ENCODE measurements around the gene HMGCR.

HMGCR gene

DNA sequence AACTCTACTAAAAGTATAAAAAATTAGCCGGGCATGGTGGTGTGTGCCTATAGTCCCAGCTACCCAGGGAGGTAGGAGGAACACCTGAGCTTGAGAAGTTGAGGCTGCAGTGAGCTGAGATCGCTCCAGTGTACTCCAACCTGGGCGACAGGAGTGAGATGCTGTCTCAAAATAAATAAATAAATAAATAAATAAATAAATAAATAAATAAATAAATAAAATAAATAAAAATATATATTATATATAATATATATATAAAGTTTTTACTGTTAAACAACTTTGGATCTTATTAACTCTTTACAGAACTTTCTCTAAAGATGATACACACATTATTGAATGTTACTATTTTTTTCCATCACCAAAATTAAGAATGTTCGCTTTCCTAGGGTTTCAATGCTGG is 38.4 kb downstream of the HMGCR start:
- no peak for DNase-seq (ENCODE audit: low read depth)
- H3K4me3 ChIP-seq (ENCODE audit: low read length) = no peak overlapping the region
- TF ChIP-seq, protein P1, sequence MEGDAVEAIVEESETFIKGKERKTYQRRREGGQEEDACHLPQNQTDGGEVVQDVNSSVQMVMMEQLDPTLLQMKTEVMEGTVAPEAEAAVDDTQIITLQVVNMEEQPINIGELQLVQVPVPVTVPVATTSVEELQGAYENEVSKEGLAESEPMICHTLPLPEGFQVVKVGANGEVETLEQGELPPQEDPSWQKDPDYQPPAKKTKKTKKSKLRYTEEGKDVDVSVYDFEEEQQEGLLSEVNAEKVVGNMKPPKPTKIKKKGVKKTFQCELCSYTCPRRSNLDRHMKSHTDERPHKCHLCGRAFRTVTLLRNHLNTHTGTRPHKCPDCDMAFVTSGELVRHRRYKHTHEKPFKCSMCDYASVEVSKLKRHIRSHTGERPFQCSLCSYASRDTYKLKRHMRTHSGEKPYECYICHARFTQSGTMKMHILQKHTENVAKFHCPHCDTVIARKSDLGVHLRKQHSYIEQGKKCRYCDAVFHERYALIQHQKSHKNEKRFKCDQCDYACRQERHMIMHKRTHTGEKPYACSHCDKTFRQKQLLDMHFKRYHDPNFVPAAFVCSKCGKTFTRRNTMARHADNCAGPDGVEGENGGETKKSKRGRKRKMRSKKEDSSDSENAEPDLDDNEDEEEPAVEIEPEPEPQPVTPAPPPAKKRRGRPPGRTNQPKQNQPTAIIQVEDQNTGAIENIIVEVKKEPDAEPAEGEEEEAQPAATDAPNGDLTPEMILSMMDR (IDR thresholded peaks at IDR 0.05; ENCODE audit: insufficient read depth, low read depth, low read length, missing control alignments) = no peak

DNA sequence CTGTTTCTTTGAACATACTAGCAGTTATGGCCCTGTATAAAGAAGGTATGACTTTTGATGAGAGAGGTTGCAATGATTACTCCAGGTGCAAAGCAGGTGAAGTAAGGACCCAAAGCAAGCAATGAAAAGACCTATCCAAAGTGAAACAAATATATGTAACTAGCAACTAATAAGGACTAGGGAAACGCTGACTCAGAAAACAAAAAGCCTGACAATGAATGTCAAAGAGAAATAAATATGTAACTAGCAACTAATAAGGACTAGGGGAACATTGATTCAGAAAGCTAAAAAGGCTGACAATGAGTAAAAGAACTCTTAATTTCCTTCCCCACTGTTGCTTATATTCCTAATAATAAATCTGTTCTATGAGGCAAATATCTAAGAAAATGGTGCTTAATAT is 43.1 kb downstream of the HMGCR start:
- H3K4me3 ChIP-seq (ENCODE audit: low read length) = no peak overlapping the region
- TF ChIP-seq, protein P1 (IDR thresholded peaks at IDR 0.05; ENCODE audit: insufficient read depth, low read depth, low read length, missing control alignments) = no peak
- no peak for DNase-seq (ENCODE audit: low read depth)

DNA sequence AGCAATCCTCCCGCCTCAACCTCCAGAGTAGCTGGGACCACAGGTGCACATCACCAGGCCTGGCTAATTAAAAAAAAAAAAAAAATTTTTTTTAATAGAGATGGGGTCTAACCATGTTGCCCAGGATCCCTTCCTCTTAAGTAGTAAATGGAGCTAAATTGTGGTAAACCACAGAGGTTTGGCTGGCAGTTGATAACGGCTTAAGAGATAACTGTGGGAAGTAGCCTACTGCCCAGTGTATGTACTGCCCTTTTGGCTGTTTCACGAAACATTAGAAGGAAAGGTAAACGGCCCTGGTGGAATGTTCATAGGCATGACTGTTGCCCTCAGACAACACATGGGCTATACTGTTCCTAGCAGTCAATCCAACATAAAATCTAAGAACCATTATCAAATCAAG is 44.4 kb downstream of the HMGCR start:
- DNase-seq (ENCODE audit: low read depth) = no peak
- TF ChIP-seq, protein P1 (IDR thresholded peaks at IDR 0.05; ENCODE audit: insufficient read depth, low read depth, low read length, missing control alignments) = no peak
- H3K4me3 ChIP-seq (ENCODE audit: low read length) = no peak overlapping the region

DNA sequence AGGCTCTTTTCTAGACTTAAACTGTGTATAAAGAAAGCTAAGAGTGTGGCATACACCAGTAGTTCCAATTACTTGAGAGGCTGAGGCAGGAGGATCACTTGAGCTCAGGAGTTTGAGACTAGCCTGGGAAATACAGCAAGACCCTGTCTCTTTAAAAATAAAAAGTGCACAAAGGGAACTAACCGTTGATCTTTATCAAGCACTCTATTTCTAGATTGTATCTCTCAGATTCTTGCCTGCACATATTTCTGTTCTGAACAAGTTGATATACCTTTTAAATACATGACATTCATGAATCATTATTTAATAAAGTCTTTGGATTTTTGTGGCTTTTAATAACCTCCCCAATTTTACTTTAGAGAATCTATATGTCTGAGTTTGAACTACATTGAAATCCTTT is 47.2 kb downstream of the HMGCR start:
- DNase-seq (ENCODE audit: low read depth) = no peak
- TF ChIP-seq, protein P1 (IDR thresholded peaks at IDR 0.05; ENCODE audit: insufficient read depth, low read depth, low read length, missing control alignments) = no peak
- H3K4me3 ChIP-seq (ENCODE audit: low read length) = no peak overlapping the region

DNA sequence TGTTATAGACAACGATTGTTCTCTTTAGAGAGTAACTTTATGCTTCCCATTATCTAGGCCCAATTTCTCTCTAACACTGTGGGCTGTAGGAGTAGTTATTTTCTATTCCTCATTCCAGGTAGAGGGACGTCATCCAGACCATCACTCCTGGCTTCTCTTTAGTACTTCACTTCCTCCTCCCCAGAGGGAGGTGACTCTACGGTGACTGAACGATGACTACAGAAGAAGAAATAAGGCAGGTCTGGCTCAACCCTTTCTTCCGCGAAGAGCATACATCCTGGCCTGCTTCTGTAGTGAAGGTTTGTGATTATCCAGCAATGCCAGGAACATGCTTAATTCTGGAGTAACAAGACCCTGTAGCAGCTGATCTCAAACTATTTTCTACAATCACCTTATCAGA is 50.8 kb downstream of the HMGCR start:
- TF ChIP-seq, protein P1 (IDR thresholded peaks at IDR 0.05; ENCODE audit: insufficient read depth, low read depth, low read length, missing control alignments) = no peak
- DNase-seq (ENCODE audit: low read depth) = peak; percentile 62
- no peak overlapping the region for H3K4me3 ChIP-seq (ENCODE audit: low read length)

DNA sequence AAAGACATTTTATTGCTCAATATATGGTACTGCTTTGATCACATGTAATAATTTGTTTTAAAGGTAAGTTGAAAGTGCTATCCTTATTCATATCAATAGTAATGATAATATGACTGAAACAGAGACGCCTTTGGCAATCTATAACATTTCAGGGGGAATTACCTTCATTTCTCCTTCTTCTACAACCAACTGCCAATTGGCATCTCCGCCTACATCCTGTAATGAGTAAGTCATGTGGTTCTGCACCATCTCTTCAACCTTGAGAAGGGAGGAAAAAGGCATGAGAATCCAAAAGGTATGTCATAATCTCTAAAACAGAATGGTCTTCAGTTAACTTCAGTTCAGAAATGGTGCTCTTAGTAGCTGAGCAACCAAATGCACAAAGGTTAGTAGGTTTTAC is 52.4 kb downstream of the HMGCR start:
- TF ChIP-seq, protein P1 (IDR thresholded peaks at IDR 0.05; ENCODE audit: insufficient read depth, low read depth, low read length, missing control alignments) = no peak
- no peak for DNase-seq (ENCODE audit: low read depth)
- no peak overlapping the region for H3K4me3 ChIP-seq (ENCODE audit: low read length)

DNA sequence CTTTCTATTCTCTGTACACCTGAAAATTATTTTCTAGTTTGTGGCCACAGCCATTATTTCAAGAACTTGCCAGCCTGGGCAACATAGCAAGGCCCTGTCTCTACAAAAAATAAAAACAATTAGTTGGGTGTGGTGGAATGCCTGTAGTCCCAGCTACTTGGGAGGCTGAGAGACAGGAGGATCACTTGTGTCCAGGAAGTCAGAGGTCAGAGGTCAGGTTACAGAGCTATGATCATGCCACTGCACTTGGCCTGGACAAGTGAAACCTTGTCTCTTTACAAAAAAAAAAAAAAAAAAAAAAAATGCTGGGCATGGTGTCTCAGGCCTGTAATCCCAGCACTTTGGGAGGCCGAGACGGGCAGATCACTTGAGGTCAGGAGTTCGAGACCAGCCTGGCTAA is 58.3 kb downstream of the HMGCR start:
- no peak for DNase-seq (ENCODE audit: low read depth)
- TF ChIP-seq, protein P1 (IDR thresholded peaks at IDR 0.05; ENCODE audit: insufficient read depth, low read depth, low read length, missing control alignments) = no peak
- H3K4me3 ChIP-seq (ENCODE audit: low read length) = no peak overlapping the region

Measured in epithelial cell of esophagus (primary cell).